ENCODE measurements around the gene CENPX. TPM values are rescaled to one million over a fixed set of nuclear protein-coding genes. Genes with fewer than 3 reads are reported as not detected.

Gene CENPX
- total RNA-seq, 1 donor from 2014 or later, result 109 TPM

GRCh38 chr17:82031885-82032627 lies 9.4 kb upstream of the CENPX start:
- H3K4me3 Mint-ChIP-seq, result peak overlapping the region; percentile 66
- intact Hi-C loops (cut with micrococcal nuclease), result loop anchor here (1.0 to 2.0 kb wide), 2 partner anchors 9 to 55 kb away; partner anchors contain the start of genes ASPSCR1 and LRRC45
- H3K36me3 Mint-ChIP-seq (ENCODE audit: low read depth), result peaks cover 13% of the 10 kb centered on the region
- no peaks in the 10 kb centered on the region for H3K9me3 Mint-ChIP-seq
- no peaks in the 10 kb centered on the region for H3K27me3 Mint-ChIP-seq (ENCODE audit: insufficient read depth)
- H3K27ac Mint-ChIP-seq, result no peak overlapping the region
- peak; percentile 38 for DNase-seq (ENCODE audit: low spot score)
- peaks cover 10% of the 10 kb centered on the region for H3K4me1 Mint-ChIP-seq (ENCODE audit: low read depth)

DNA sequence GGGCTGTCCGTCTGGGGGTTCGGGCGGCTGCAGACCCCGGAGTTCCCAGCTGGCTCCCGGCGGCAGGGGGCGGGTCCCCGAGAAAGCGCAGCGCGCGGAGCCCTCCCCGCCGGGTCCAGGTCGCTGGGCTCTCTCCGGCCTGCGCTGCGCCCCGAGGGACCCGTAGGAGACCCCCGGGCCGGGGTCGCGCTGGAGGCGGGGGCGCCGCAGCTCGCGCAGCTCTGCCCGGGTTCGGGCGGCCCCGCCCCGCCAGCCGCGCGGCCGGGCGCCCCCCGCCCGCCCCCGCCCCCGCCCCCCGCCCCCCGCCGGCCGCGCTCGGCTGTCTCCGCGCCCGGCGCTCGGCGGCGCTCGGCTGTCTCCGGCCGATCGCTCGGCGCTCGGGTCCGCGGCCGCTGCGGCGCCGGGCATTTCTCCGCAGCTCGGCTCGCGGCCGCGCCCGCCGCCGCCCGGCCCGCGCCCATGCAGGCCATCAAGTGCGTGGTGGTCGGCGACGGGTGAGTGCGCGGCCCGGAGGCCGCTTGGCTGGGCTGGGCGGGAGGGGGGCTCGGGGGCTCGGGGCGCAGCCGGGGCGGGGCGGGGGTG lies 8.7 kb upstream of the CENPX start, which contains the start of gene RAC3:
Gene RAC3 (plus strand): TSS at position 376 of the 582 bp plus-strand sequence. CDS start 84 bp downstream, at position 460.
- intact Hi-C loops (cut with micrococcal nuclease), result loop anchor here (1.0 to 2.0 kb wide), 2 partner anchors 8 to 55 kb away; partner anchors contain the start of genes ASPSCR1 and LRRC45
- Mint-ChIP-seq H3K27me3 (ENCODE audit: insufficient read depth) (no peaks in the 10 kb centered on the region), H3K36me3 (ENCODE audit: low read depth) (peaks cover 13% of the 10 kb centered on the region), H3K4me3 (peak within 1 kb of the TSS; percentile 87), H3K27ac (peak within 1 kb of the TSS; percentile 84), H3K4me1 (ENCODE audit: low read depth) (peaks cover 10% of the 10 kb centered on the region), H3K9me3 (no peaks in the 10 kb centered on the region)
- no peak for DNase-seq (ENCODE audit: low spot score)

GRCh38 chr17:82030470-82031302 lies 8.0 kb upstream of the CENPX start:
- Mint-ChIP-seq H3K4me3 (peak overlapping the region; percentile 87), H3K36me3 (ENCODE audit: low read depth) (peaks cover 12% of the 10 kb centered on the region), H3K27ac (peak overlapping the region; percentile 84), H3K9me3 (no peaks in the 10 kb centered on the region), H3K27me3 (ENCODE audit: insufficient read depth) (no peaks in the 10 kb centered on the region), H3K4me1 (ENCODE audit: low read depth) (peaks cover 8% of the 10 kb centered on the region)
- DNase-seq (ENCODE audit: low spot score), result peak; percentile 84
- intact Hi-C loops (cut with micrococcal nuclease), result loop anchor here (1.0 to 2.0 kb wide), 3 partner anchors 7 to 124 kb away; partner anchors contain the start of genes ASPSCR1 and LRRC45

DNA sequence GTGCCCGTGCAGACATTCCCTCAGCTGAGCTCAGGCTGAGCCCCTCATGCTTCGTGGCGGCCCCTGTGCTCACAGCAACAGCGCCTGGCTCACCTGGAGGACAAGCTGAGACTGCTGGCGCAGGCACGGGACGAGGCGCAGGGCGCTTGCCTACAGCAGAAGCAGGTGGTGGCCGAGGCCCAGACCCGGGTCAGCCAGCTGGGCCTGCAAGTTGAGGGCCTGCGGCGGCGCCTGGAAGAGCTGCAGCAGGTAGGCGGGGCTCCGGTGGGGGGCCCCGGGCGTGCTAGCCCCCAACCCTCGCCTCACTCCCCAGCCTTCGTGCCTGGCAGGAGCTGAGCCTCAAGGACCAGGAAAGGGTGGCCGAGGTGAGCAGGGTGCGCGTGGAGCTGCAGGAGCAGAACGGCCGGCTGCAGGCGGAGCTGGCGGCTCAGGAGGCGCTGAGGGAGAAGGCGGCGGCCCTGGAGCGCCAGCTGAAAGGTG lies 7.4 kb upstream of the CENPX start:
- DNase-seq (ENCODE audit: low spot score), result no peak
- Mint-ChIP-seq H3K4me1 (ENCODE audit: low read depth) (peaks cover 2% of the 10 kb centered on the region), H3K4me3 (peak overlapping the region; percentile 66), H3K9me3 (no peaks in the 10 kb centered on the region), H3K27me3 (ENCODE audit: insufficient read depth) (no peaks in the 10 kb centered on the region), H3K27ac (no peak overlapping the region), H3K36me3 (ENCODE audit: low read depth) (peaks cover 5% of the 10 kb centered on the region)
- intact Hi-C loops (cut with micrococcal nuclease), result loop anchor here (1.0 to 10.0 kb wide), 3 partner anchors 53 to 265 kb away; partner anchors contain the start of gene ASPSCR1

DNA sequence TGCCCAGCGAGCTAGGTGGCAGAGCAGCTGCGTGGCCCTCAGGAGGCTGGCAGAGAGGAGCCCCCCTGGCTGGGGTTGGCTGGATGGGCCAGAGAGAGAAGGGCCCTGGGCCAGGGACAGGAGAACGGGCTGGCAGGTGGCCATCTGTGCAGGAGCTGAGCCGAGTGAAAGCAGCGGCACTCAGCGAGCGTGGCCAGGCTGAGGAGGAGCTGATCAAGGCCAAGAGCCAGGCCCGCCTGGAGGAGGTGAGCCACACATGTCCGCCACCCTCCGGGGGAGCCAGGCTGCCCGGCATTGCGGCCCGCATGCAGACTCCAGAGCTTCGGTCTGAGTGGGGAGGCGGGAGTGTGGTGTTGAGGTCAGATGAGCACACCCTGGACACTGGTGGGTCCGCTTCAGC lies 6.7 kb upstream of the CENPX start:
- Mint-ChIP-seq H3K9me3 (no peaks in the 10 kb centered on the region), H3K4me1 (ENCODE audit: low read depth) (no peaks in the 10 kb centered on the region), H3K27me3 (ENCODE audit: insufficient read depth) (no peaks in the 10 kb centered on the region), H3K36me3 (ENCODE audit: low read depth) (peaks cover 3% of the 10 kb centered on the region), H3K4me3 (peak overlapping the region; percentile 66), H3K27ac (peak overlapping the region; percentile 52)
- intact Hi-C loops (cut with micrococcal nuclease), result loop anchor here (10.0 kb wide), 1 partner anchor 265 kb away; no protein-coding TSS in a partner anchor
- DNase-seq (ENCODE audit: low spot score), result no peak

DNA sequence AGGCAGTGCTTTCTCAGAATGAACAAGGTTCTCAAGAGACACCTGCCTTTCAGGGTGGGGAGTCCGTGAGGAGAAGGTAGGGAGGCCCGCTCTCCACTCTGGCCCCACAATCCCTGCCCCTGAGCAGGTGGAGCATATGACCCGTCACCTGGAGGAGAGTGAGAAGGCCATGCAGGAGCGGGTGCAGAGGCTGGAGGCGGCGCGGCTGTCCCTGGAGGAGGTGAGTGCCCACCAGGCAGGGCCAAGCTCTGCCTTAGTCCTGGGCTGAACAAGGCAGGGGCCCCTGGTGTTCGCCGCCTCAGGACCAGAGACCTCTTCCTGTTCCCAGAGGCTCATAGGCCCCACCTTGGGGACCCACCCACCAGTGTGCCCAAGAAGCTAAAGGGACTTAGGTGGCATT lies 6.3 kb upstream of the CENPX start:
- H3K4me3 Mint-ChIP-seq, result peak overlapping the region; percentile 30
- H3K36me3 Mint-ChIP-seq (ENCODE audit: low read depth), result peaks cover 5% of the 10 kb centered on the region
- intact Hi-C loops (cut with micrococcal nuclease), result loop anchor here (10.0 kb wide), 1 partner anchor 266 kb away; no protein-coding TSS in a partner anchor
- H3K9me3 Mint-ChIP-seq, result no peaks in the 10 kb centered on the region
- DNase-seq (ENCODE audit: low spot score), result no peak
- H3K4me1 Mint-ChIP-seq (ENCODE audit: low read depth), result peaks cover 3% of the 10 kb centered on the region
- H3K27ac Mint-ChIP-seq, result no peak overlapping the region
- H3K27me3 Mint-ChIP-seq (ENCODE audit: insufficient read depth), result no peaks in the 10 kb centered on the region

DNA sequence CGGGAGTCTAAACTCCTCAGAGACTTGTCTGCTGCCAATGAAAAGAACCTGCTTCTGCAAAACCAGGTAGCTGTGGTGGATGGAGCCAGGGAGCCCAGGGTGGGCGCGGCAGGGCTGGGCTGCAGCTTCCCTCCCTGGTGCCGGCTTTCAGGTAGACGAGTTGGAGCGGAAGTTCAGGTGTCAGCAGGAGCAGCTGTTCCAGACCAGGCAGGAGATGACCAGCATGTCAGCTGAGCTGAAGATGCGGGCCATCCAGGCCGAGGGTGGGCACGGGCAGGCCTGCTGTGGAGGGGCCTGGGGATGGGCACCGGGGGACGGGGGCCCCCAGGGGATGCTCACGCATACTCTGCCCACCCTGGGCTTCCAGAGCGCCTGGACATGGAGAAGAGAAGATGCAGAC lies 5.6 kb upstream of the CENPX start:
- no peak overlapping the region for H3K4me3 Mint-ChIP-seq
- H3K27me3 Mint-ChIP-seq (ENCODE audit: insufficient read depth), result no peaks in the 10 kb centered on the region
- H3K36me3 Mint-ChIP-seq (ENCODE audit: low read depth), result peaks cover 5% of the 10 kb centered on the region
- H3K4me1 Mint-ChIP-seq (ENCODE audit: low read depth), result peaks cover 7% of the 10 kb centered on the region
- H3K27ac Mint-ChIP-seq, result no peak overlapping the region
- intact Hi-C loops (cut with micrococcal nuclease), result loop anchor here (10.0 kb wide), 1 partner anchor 267 kb away; no protein-coding TSS in a partner anchor
- no peak for DNase-seq (ENCODE audit: low spot score)
- no peaks in the 10 kb centered on the region for H3K9me3 Mint-ChIP-seq

DNA sequence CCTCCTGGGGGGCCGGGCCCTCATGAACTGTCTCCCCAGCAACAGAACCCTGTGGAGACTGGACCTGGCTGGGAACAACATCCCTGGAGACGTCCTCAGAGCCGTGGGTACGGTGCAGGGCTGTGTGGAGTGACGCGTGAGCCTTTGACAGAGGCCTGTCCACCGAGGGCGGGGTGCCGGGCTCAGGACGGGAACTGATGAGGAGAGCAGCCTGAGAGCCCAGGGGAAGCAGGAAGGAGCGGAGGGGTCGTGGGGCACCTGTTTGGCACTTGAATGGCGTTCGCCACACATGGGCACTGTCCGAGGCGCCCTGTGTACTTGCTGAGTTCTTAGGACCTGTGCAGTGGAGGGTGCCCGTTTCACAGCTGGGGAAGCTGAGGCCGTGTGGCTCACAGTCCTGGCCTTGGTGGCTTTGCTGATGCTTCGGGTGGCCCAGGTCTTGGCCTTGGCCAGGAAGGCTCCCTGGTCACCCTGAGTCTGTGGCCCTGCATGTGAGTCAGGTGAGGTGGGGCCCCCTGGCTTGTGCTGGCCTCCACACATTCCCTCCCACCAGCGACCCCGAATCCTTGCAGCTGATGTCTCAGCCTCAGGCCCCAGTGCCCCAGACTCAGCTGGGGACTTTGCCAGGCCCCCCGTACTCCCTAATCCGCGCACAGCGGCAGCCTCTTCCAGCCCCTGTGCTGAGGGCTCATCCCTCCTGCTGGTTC lies 2.9 kb upstream of the CENPX start:
- intact Hi-C loops (cut with micrococcal nuclease), result loop anchor here (10.0 kb wide), 1 partner anchor 269 kb away; no protein-coding TSS in a partner anchor
- Mint-ChIP-seq H3K9me3 (no peaks in the 10 kb centered on the region), H3K4me3 (peak overlapping the region; percentile 11), H3K27ac (no peak overlapping the region), H3K36me3 (ENCODE audit: low read depth) (peaks cover 5% of the 10 kb centered on the region), H3K4me1 (ENCODE audit: low read depth) (peaks cover 15% of the 10 kb centered on the region), H3K27me3 (ENCODE audit: insufficient read depth) (no peaks in the 10 kb centered on the region)
- no peak for DNase-seq (ENCODE audit: low spot score)

DNA sequence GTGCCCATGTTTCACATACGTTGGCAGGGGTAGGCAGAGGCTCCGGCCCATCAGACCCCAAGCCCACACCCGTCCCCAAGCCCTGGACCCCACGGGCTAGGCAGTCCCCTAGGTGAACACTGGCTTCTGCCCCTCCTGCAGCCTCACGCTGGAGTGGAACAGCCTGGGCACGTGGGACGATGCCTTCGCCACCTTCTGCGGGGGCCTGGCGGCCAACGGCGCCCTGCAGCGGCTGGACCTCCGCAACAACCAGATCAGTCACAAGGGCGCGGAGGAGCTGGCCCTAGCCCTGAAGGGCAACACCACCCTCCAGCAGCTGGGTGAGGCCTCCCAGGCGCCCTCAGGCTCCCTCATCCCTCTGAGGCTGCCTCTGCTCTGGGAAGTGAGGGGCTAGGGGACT lies 2.2 kb upstream of the CENPX start:
- Mint-ChIP-seq H3K27me3 (ENCODE audit: insufficient read depth) (no peaks in the 10 kb centered on the region), H3K27ac (no peak overlapping the region), H3K36me3 (ENCODE audit: low read depth) (peaks cover 5% of the 10 kb centered on the region), H3K9me3 (no peaks in the 10 kb centered on the region), H3K4me3 (no peak overlapping the region), H3K4me1 (ENCODE audit: low read depth) (peaks cover 15% of the 10 kb centered on the region)
- DNase-seq (ENCODE audit: low spot score), result no peak
- intact Hi-C loops (cut with micrococcal nuclease), result loop anchor here (5.0 to 10.0 kb wide), 3 partner anchors 42 to 313 kb away; partner anchors contain the start of genes DUS1L and SLC25A10

DNA sequence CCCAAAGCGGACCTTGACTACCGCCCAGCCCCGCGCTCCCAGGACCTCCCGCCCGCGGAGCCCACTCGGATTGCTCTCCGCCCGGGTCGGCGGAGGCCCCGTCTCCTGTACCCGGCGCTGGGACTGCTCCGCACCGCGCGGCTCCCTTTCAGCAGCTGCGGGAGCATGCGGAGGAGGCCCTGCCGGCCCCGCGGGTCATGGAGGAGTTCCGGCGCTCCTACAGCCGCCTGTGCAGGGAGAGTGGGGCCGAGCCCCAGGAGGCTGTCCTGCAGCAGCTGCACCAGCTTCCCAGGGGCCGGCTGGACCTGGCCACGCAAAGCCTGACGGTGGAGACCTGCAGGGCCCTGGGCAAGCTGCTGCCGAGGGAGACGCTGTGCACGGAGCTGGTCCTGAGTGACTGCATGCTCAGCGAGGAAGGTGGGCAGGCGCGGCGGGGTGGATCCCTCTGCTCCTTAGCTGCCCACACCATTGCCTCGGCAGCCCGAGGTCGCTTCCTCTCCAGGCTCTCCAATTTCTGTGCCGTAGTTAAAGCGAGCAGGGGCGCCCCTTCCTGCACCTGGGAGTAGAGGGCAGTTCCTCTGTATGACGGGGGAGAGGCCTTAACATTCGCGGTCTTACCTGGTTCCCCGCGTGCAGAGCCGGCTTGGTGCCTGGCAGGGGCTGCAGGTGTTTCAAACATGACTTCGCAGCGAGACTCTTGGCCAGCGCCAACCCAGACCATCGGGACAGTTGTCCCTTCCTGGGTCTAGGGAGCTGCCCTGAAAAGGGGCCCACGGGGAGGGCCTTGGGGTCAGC lies 966 bp upstream of the CENPX start:
- Mint-ChIP-seq H3K27ac (peak overlapping the region; percentile 44), H3K27me3 (ENCODE audit: insufficient read depth) (no peaks in the 10 kb centered on the region)
- intact Hi-C loops (cut with micrococcal nuclease), result loop anchor here (1.0 to 10.0 kb wide), 11 partner anchors 8 to 693 kb away; partner anchors contain the start of genes ASPSCR1, DCXR, DUS1L and FASN

DNA sequence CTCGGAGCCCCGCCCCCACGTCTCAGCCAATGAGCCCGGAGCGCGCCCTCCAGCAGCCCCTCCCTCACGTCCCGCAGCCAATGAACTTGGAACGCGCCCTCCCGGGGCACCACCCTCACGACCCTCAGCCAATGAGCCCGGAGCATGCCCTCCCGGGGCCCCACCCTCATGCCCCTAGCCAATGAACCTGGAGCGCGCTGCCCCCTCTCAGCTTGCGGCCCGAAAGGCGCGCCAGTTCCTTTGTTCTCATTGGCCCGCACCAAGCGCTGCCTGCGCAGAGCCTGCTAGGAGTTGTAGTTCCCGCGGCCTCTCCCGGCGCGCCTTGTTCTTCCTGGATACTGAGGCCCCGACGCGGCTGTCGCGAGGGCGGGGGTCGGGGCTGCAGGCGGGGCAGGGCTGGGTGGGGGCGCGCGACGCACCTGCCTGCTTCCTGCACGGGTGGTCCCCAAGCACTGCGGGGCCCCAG lies 336 bp upstream of the CENPX start, which contains the start of gene LRRC45:
Gene LRRC45 (plus strand): TSS at position 325 of the 466 bp plus-strand sequence. CDS start 339 bp downstream, outside the sequence.
- Mint-ChIP-seq H3K27me3 (ENCODE audit: insufficient read depth) (no peaks in the 10 kb centered on the region), H3K4me3 (peak within 1 kb of the TSS; percentile 90), H3K36me3 (ENCODE audit: low read depth) (peaks cover 3% of the 10 kb centered on the region), H3K4me1 (ENCODE audit: low read depth) (peaks cover 15% of the 10 kb centered on the region), H3K9me3 (no peaks in the 10 kb centered on the region), H3K27ac (peak within 1 kb of the TSS; percentile 68)
- peak; percentile 100 for DNase-seq (ENCODE audit: low spot score)
- intact Hi-C loops (cut with micrococcal nuclease), result loop anchor here (1.0 to 10.0 kb wide), 11 partner anchors 8 to 694 kb away; partner anchors contain the start of genes ASPSCR1, DCXR, DUS1L and FASN

More for the DNA sequence above, 966 bp upstream of the CENPX start:
- H3K4me1 Mint-ChIP-seq (ENCODE audit: low read depth), result peaks cover 15% of the 10 kb centered on the region
- H3K4me3 Mint-ChIP-seq, result peak overlapping the region; percentile 85
- no peaks in the 10 kb centered on the region for H3K9me3 Mint-ChIP-seq
- DNase-seq (ENCODE audit: low spot score), result no peak
- H3K36me3 Mint-ChIP-seq (ENCODE audit: low read depth), result peaks cover 3% of the 10 kb centered on the region

Data from activated T-helper 1 cell treated with anti-CD3 and anti-CD28 coated beads, Interleukin-12 subunit alpha, Interleukin-12 subunit beta, Interleukin-2, Interleukin-4 antibody, amounts not matched to agents 30 ng/mL and 10 ng/mL and 1 ng/mL, durations not matched to agents 14 hours and 24 hours and 36 hours (primary cell).